HEK293T (cell line): Measurements from ENCODE around the gene COL6A3.

ENCODE experiments used
- FOXA1 ChIP-seq: fragments of 450-650 bp; IDR thresholded peaks from 2 replicates; pipeline ENCODE4 v1.6.1; 2016; ENCODE audit warnings: mild to moderate bottlenecking
- SUZ12 ChIP-seq: fragments of 450-650 bp; IDR thresholded peaks from 2 replicates; pipeline ENCODE4 v1.6.1; 2016; ENCODE audit warnings: mild to moderate bottlenecking

DNA sequence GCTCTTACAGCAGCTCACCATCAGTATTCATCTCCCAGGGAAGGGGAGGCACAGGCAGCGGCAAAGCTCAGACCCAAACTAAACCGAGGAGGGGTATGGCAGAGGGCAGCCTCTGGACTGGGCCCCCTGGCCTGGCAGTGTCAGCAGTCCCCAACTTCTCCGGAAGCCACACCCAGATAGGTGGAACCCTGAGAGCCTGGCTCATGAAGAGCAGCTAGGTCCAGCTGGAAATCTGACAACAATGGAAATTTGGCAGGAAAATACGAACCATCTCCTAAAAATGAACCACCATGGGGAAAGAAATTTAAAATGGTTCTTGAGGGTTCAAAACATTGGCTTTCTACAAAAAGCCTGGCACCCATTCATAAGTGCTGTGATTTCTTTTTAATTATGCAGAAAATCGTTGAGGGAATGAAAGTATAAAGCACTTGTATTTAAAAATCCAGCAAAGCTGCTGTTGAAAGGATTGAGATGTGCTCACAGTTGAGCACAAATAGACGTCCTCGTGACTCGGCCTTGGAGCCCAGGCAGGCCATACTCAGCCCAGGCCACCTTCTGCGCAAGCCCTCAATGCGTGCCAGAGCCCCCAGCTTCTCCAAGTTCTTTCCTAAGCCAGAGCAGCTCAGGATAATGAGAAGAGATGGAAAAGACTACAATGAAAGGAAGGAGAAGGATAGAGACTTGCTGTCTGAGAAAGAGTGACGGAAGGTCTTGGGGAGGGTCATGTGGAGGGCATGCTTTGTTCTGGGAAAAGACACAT lies 93.0 kb downstream of the COL6A3 start:
- TF ChIP-seq FOXA1 (no peak), SUZ12 (no peak)
